Measurements from ENCODE around the gene TCL1A.

DNA sequence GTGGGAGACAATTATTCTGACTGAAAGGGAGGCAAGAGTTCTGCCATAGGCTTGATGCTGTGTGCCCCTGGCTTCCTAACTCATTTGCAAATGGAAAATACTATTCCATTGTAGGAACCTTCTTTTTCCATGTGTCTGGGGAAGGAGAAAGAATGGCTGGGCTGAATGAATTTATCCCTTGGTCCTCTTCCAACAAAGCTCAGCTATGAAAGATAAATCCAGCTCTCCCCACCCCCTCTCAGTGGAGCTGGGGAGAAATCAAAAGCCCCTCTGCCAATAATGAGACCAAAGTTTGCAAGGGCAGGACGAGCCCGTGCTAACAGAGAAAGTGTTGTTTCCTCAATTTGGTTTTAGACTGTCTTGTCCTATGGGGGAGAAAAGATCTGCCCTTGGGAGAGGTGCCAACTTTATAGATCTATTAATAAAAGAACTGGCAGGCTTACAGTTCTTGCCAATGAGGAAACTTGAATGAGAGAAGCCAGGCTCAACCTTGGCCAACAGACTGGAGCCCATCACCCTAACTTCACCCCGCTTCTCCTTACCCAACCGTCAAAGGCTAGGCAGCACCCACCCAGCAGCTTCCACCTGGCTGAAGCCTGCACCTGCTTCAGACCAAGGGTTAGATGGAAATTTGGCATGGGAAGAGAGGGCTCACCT, 36.6 kb downstream of the TCL1A start:
- TF ChIP-seq TAF1 (IDR thresholded peaks at IDR 0.05; ENCODE audit: borderline replicate concordance, low read depth, low read length) (no peak), POLR2A (IDR thresholded peaks at IDR 0.05; ENCODE audit: low read depth, low read length) (no peak), POLR2AphosphoS5 (IDR thresholded peaks at IDR 0.05; ENCODE audit: low read depth, low read length) (no peak)

Data from GM12892 (cell line).